Adrenal gland (tissue), 5 donors: ENCODE results near the gene FXYD4.

ENCODE experiments used
- CTCF ChIP-seq, 6 experiments: fragments of 450-650 bp in 4 of 6; fragments of 200-600 bp in 2 of 6; sonication (generic) in 1 of 6; IDR thresholded peaks; 1 replicate in 5 of 6; 2 replicates in 1 of 6; pipeline versions ENCODE4 v1.5.1 to v1.8.0; 2016 to 2021; ENCODE audit warnings: antibody characterized with exemption in 6 of 6, mild to moderate bottlenecking in 2 of 6, moderate library complexity in 1 of 6
- POLR2A ChIP-seq, 2 donors: fragments of 450-650 bp; IDR thresholded peaks; one replicate each; pipeline ENCODE4 v1.6.1; 2017; ENCODE audit warnings: antibody characterized with exemption in 2 of 2, mild to moderate bottlenecking in 2 of 2, moderate library complexity in 1 of 2
- donor health status: DM: no; HTN: no; CAD: no.

GRCh38 chr10:43322769-43323168 is 48.7 kb upstream of the FXYD4 start:
- TF ChIP-seq CTCF (IDR thresholded peaks at IDR 0.05), result no peak
- no peak for TF ChIP-seq POLR2A (IDR thresholded peaks at IDR 0.05)
